ENCODE measurements around the gene EFCAB12.

- TF ChIP-seq HNRNPLL (IDR thresholded peaks at IDR 0.05; ENCODE audit: low read depth, low read length, poor library complexity, severe bottlenecking) = no peak
- TF ChIP-seq XRCC5 (optimal IDR thresholded peaks at IDR 0.05; ENCODE audit: low read length) = no peak
Measured at GRCh38 chr3:129375099-129375498, 53.3 kb downstream of the EFCAB12 start.

All from HepG2 (cell line).